ENCODE results near the gene PPFIA2. TPM values are rescaled to one million over a fixed set of nuclear protein-coding genes. Genes with fewer than 3 reads are reported as not detected.
A peak's percentile ranks its signal among the peaks of the same experiment; 100 is the strongest.

PPFIA2 gene
- total and polyA plus RNA-seq, 9 of the 15 experiments (the other 6 are each of a cell fraction or from before 2014, with no cell fraction given): not detected

DNA sequence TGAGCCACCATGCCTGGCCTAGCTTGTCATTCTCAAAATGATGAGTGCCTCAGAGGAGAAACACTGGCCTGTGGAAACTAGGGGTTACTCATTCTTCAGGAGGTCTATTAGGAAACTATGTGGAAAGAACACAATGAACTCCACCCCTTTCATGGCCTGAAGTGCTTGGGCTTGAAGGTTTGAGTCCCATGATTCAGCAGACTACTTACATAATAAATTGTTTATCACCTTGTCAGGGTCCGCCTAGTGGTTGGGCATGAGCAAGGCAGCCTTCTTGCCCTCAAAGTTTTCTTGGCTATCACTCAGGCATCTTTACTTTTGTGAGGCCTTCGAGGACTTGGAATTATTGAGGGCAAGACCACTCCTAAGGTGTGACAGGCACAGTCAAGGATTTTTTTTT lies 430.1 kb downstream of the PPFIA2 start:
- FAIRE-seq (no peak), ATAC-seq (no peak), DNase-seq (ENCODE audit: extremely low read depth in 1 of 4, low spot score in 3 of 4) (peak in 2 of 4 experiments; percentile 4 to 6)
- Histone ChIP-seq H3K27ac (ENCODE audit: extremely low read depth, low read depth, low read length) (no peak overlapping the region), H3K9me1 (ENCODE audit: control insufficient read depth, insufficient read depth, low read length) (no peaks in the 10 kb centered on the region), H3K4me2 (ENCODE audit: insufficient read depth, low read length) (no peak overlapping the region), H2AFZ (ENCODE audit: low read depth, low read length) (no peak overlapping the region), H3K4me3 (no peak overlapping the region), H4K20me1 (replicated peaks; ENCODE audit: control insufficient read depth, insufficient read depth, low read length) (no peaks in the 10 kb centered on the region), H3K4me1 (replicated peaks in 1 of 2; ENCODE audit: control insufficient read depth in 2 of 2, insufficient read depth in 2 of 2, low read length in 2 of 2) (no peaks in the 10 kb centered on the region), H3K9ac (ENCODE audit: insufficient read depth in 1 of 2, low read depth in 2 of 2, low read length in 2 of 2) (no peak overlapping the region), H3K9me3 (replicated peaks; ENCODE audit: control insufficient read depth, insufficient read depth, low read depth, low read length) (no peaks in the 10 kb centered on the region), H3K27me3 (ENCODE audit: control insufficient read depth in 2 of 2, insufficient read depth in 2 of 2, low read length in 2 of 2) (no peaks in the 10 kb centered on the region), H3K79me2 (ENCODE audit: control insufficient read depth, insufficient read depth, low read length) (no peaks in the 10 kb centered on the region), H3K36me3 (ENCODE audit: control insufficient read depth, insufficient read depth, low read length) (no peaks in the 10 kb centered on the region)
- ChIA-PET CTCF (ENCODE audit: low intra/inter-chr PET ratio) (no interaction called here), POLR2A (no interaction called here)
- WGBS (ENCODE audit: insufficient coverage, low coverage, missing lambda C conversion rate): 0% methylated on average over 2 of the region's 2 CpGs
- no peak for TF ChIP-seq PTTG1 (tag; IDR thresholded peaks at IDR 0.05; ENCODE audit: low read depth)
- TF ChIP-seq ZC3H4 (CRISPR knock-in tag; IDR thresholded peaks at IDR 0.05; ENCODE audit: borderline replicate concordance): no peak
- TF ChIP-seq TCF7 (IDR thresholded peaks at IDR 0.05; ENCODE audit: borderline replicate concordance): no peak
- TF ChIP-seq MCM7 (IDR thresholded peaks at IDR 0.05): no peak
- no peak for TF ChIP-seq FOXA3 (CRISPR knock-in tag; conservative IDR thresholded peaks at IDR 0.05 in 1 of 2, IDR thresholded peaks at IDR 0.05 in 1 of 2)
- no peak for TF ChIP-seq MIER1 (IDR thresholded peaks at IDR 0.05; ENCODE audit: low read depth)
- TF ChIP-seq XRCC3 (IDR thresholded peaks at IDR 0.05): no peak
- no peak for TF ChIP-seq ZBTB8A (IDR thresholded peaks at IDR 0.05; ENCODE audit: partially characterized antibody)
- no peak for TF ChIP-seq SETDB1 (IDR thresholded peaks at IDR 0.05; ENCODE audit: low read length)
- no peak for TF ChIP-seq STAT5B (CRISPR knock-in tag; IDR thresholded peaks at IDR 0.05)
- no peak for TF ChIP-seq ZFP1 (CRISPR knock-in tag; IDR thresholded peaks at IDR 0.05)
- no peak for TF ChIP-seq ZNF41 (CRISPR knock-in tag; conservative IDR thresholded peaks at IDR 0.05)
- TF ChIP-seq, protein P1, sequence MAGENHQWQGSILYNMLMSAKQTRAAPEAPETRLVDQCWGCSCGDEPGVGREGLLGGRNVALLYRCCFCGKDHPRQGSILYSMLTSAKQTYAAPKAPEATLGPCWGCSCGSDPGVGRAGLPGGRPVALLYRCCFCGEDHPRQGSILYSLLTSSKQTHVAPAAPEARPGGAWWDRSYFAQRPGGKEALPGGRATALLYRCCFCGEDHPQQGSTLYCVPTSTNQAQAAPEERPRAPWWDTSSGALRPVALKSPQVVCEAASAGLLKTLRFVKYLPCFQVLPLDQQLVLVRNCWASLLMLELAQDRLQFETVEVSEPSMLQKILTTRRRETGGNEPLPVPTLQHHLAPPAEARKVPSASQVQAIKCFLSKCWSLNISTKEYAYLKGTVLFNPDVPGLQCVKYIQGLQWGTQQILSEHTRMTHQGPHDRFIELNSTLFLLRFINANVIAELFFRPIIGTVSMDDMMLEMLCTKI (IDR thresholded peaks at IDR 0.05; ENCODE audit: partially characterized antibody): no peak
- in situ Hi-C loops (cut with MboI): no loop called here
- intact Hi-C loops (cut with micrococcal nuclease): no loop called here
- no TSS peak for BruUV-seq (replicated peaks)
